ENCODE data around the gene TMEM95.
"Not testable (repeated sequence)": the region's sequence is repeated elsewhere in the genome, so short reads cannot be mapped to it uniquely, and the experiment has no call there.

The TMEM95 gene

DNA sequence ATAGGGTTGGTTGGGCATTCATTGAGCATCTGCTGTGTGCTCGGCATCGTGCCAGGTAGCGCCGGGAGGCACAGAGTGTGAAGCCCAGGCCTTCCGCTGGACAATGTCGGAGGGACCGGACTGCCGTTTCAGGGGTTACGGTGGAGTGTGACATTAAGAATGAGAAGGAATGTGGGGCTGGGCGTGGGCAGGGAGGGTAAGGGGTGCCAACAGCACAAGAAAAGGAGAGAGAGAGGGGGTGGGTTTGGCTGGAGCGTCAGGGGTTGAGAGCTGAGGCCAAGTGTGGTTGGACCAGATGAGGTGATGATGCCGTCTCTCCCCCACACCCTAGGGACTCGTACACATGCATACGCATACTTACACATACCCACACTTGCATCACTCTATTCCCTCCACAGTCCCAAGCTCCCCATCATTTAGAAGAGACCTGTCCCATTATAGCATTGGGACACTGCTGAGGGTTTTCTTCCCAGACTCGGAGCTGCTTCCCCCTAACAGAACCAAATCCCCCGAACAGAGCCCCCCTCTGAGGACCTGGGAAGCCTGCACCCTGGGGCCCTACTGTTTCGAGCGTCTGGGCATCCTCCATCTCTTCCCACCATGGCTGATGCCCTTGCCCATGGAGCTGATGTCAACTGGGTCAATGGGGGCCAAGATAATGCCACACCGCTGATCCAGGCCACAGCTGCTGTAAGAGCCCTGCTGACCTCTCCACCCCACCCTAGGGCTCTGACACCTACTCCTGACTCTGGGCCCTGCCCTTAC, 6.3 kb upstream of the TMEM95 start:
- no peak for DNase-seq

DNA sequence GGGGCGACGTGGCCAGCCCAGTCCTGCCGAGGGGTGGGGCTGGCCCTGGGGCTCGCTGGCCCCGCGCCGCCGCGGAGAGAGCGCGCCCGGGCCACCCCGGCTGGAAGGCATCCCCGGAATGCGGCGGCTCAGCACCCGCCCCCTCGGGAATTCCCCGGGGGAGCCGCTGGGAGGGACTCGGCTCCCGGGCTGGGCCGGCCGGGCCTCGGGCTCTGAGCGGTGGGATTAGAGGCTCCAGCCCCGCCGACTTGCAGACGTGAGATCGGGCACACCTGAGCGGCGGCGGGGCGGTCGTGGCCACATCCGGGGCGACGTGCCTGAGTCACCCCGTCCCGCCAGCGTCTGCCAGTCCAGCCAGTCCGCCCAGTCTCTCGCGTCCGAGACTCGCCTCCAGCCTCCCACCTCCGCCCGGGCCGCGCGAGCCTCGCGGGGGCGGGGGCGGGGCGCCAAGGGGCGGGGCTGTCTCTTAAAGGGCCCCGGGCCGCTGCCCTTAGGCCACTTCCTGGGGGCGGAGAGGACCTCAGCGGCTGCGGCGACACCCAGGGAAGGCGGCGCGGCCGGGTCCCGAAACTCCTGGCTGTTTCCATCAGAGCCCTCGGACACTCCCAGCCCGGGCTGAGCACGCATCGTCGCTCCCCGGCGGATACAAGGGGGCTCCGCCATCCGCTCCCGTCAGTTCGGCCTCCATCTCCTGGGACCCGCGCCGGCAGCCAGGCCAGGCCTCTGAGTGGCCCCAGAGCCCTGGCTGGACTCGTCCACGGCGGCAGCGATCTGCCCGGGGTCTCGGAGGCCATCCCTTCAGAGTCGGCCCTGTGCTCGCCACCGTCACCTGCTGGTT, 3.1 kb upstream of the TMEM95 start, which contains the start of gene KCTD11:
TSS of gene KCTD11 (plus strand) at position 498 of the 838 bp plus-strand sequence.
- peak; percentile 92 for DNase-seq

DNA sequence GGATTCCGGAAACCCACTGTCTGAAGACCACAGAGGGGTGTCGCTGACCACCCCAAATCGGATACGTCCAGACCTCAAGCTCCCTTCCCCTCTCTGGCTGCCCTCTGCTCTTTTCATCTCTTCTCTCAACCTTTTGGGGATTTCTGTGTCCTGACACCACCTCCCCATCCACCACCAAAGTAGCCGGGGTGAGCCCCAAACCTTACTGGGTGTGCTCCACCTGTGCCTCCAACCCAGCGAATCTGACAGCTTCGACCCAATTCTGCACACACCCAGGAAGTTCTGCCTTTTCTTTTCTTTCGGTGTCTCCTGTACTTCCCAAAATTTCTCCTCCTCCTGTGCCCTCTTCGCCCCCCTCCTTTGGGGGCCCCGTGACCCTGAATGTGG, 2.5 kb upstream of the TMEM95 start:
- no peak for DNase-seq

DNA sequence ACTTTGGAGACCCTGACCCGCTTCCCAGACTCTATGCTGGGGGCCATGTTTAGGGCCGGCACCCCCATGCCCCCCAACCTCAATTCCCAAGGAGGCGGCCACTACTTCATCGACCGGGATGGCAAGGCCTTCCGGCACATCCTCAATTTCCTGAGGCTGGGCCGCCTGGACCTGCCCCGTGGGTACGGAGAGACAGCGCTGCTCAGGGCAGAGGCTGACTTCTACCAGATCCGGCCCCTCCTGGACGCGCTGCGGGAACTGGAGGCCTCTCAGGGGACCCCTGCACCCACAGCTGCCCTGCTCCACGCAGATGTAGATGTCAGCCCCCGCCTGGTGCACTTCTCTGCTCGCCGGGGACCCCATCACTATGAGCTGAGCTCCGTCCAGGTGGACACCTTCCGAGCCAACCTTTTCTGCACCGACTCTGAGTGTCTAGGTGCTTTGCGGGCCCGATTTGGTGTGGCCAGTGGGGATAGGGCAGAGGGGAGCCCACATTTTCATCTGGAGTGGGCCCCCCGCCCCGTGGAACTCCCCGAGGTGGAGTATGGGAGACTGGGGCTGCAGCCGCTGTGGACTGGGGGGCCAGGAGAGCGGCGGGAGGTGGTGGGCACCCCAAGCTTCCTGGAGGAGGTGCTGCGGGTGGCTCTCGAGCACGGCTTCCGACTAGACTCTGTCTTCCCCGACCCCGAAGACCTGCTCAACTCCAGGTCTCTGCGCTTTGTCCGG, 1.9 kb upstream of the TMEM95 start:
- DNase-seq, result no peak

DNA sequence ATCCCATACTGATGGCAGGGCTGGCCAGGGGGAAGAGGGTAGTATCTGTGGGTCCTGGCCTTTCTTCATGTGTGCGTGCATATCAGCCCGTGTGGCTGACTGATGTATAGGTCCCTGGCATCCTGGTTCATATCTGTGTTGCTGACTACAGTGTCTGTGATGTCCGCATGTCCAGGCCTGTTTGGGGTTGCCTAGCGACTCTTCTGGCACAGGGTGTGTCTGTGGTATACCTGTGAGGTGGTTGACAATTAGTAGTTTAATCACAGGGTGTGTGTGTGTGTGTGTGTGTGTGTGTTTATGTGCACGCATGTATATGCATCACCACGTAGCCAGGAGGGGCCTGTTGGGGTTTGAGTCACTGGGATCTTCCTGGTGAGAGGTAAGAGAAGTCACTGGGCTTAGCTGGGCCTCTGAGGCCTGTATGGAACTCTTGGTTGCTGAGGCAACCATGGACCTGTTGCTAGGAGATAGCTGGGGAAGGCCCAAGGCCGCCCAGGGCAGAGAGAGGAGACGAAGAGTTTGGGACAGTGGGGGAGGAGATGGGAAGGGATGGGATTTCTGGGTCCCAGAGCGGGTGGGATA, 603 bp upstream of the TMEM95 start:
- DNase-seq, result peak; percentile 37

DNA sequence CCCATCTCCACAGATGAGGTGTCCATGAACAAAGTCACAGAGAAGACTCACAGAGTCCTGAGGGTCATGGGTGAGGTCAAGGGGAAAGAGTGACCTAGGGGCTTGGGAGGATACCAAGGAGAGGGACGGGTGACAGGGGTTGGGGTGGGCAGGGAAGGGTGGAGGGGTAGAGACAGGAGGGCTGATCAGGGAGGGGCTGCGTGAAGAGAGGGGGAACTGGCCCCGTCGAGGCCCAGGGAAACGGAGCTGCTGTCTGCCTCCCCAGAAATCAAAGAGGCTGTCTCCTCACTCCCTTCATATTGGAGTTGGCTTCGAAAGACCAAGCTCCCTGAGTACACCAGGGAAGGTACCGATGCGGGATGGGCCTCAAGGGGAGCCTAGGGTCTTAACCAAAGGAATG, 617 bp downstream of the TMEM95 start:
- DNase-seq, result no peak

DNA sequence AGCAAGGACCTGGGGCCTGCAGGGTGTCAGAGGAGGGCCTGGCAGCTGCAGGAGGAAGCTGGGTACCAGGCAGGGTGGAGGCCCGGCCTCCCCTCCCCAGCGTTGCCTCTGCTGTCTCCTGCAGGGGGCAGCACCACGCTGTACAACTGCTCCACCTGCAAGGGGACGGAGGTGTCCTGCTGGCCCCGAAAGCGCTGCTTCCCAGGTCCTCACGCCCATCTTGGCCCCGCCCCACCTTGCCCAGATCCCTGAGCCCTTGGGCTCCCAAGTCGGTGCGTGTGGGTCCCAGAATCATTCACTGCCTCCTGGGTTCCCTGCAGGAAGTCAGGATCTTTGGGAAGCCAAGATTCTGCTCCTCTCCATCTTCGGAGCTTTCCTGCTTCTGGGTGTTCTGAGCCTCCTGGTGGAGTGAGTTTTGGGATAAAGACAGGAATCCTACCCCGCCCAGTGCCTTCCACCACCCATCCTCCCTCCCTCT, 1.2 kb downstream of the TMEM95 start:
- DNase-seq, result peak; percentile 69

DNA sequence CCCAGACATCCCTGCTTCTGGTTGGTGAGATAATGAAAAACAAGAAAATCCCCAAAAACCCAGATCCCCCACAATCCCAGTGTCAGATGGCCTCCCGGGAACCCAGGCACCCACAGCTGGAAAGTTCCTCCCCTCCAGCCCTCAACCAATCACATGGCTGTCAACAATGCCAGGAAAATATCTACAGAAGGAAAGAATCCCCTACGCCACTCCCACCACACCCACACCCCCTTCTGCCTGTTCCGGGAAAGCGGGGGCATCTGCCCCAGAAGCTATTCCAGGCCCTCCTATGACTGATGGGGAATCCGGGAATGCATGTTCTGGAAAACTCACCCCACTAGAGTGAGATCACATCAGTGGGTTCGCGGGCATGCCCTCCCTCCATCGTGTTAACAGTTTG, 1.8 kb downstream of the TMEM95 start:
- DNase-seq, result no peak

DNA sequence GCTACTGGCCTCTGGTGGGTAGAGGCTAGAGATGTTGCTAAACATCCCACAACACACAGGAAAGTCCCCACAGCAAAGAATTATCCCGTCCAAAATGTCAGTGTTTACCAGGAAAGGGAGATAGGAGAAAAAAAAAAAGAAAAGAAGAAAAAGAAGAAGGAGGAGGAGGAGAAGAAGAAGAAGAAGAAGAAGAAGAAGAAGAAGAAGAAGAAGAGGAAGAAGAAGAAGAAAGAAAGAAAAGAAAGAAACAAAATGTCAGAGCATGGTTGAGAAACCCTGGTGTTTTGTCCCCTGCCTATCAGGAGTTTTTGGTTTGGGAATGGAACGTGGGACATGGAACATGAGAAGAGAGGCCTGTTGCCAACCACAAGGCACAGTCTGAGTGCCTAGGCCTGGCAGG, 2.4 kb downstream of the TMEM95 start:
- no peak for DNase-seq

DNA sequence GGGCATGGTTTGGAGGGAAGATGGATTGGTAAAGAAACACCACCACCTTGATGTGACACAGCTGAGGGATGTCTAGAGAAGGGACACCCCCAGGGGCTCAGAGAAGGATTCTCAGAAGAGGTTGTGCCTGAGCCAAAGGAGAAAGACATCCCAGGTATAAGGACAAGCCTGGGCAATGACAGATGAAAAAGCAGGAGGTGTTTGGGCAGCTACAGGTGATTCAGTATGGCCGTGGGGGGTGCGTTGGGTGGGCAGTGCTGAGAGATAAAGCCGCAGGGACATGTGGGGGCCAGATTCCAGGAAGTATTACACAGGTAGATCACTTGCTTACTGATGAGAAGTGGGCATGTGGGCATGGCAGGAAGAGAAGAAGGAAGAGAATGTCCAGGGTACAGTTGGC, 7.0 kb downstream of the TMEM95 start:
- DNase-seq, result no peak

DNA sequence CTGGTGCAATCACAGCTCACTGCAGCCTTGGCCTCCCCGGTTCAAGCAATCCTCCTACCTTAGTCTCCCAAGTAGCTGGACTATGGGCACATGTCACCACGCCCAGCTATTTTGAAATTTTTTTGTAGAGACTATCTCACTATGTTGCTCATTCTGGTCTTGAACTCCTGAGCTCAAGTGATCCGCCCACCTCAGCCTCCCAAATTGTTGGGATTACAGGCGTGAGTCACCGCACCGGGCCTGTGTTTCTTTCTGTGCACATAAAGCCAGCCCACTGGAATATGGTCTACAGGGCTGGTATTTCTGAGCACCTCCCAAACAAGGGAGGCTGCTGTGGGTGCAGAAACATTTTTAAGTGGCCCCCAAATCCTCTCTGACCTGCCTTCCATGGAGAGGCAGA, 8.4 kb downstream of the TMEM95 start:
- DNase-seq, result peak; percentile 79

DNA sequence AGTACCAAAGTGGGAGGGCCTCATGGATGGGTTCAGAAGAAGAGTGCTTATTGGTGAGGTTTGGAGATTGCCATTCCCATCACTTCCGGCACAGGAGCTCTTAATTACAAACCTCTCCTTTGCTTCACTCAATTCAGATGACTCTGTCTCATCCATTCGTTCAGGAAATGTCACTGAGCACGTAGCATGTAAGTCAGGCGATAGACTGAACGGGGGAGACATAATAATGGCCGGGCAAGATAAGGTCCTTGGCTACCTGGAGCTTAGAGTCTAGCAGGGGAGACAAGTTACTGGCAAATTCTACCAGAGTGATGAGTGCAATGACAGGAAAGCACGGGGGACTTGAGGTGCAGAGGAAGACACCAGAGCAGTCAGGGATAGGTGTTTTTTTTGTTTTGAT, 11.0 kb downstream of the TMEM95 start:
- DNase-seq, result not testable (repeated sequence)

DNA sequence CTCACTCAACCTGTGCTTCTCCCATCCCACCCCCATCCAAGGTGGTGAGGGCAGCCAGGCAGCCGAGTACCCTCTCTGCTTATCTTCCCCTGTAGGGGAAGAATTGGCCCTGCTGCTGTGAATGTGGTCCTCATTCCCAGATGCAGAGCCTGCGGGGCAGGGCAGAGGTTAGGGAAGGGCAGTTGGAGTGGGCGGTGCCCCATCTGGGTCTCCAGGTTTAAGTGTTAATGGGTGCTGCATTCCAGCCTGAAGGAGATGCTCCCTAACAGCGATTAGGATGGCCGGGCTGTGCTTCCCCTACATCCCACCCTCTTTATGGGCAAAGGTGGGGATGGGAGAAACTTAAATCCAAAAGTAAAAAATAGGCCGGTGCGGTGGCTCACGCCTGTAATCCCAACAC, 12.1 kb downstream of the TMEM95 start:
- DNase-seq, result no peak

DNA sequence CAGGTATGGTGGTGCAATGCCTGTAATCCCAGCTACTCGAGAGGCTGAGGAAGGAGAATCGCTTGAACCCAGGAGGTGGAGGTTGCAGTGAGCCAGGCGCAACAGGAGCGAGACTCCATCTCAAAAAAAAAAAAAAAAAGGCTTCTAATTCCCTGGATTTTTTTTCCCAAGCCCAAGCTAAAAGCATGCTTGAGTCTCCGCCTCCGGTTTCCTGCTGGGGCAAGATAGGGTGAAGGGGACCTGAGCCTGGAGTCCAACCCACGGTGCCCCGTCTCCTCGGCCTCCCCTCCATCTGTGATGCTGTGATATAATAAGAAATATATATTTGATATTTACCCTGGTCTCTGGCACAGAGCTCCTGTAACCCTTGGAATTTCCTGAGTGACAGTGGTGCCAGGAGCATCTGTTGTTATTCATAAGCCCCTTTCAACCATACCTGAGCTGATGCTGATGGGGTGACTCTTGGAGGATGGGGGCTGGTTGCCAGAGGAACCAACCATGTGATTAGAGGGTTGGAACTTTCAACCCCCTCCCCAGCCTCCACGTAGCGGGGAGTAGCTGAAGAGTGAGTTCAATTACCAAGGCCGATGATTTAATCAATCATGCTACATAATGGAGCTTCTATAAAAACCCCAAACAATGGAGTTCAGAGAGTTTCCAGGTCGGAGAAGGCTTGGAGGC, 13.1 kb downstream of the TMEM95 start:
- no peak for DNase-seq

DNA sequence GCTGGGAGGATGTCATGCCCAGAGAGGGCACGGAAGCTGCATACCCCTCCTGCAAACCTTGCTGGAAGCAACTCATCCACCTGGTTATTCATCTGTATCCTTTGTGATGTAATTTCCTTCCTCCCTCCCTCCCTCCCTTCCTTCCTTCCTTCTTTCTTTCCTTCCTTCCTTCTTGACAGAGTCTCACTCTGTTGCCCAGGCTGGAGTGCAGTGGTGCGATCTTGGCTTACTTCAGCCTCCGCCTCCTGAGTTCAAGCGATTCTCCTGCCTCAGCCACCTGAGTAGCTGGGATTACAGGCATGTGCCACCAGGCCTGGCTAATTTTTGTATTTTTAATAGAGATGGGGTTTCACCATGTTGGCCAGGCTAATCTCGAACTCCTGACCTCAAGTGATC, 13.6 kb downstream of the TMEM95 start:
- DNase-seq, result not testable (repeated sequence)

DNA sequence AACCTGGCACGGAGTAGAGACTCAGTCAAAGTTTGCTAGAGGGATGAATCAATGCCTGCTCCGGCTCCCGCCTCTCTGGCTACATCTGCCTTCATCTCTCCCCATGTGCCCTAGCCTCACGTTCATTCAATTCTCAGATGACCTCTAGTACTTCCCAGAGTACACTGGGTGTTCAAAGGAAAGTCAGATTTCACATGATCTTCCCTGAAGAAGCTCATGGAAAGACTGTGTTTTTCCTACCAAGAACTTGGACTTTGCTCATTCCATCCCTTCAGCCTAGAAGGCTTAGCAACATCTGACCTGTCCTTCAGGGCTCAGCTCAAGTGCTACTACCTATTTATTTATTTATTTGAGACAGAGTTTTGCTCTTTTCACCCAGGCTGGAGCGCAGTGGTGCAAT, 14.9 kb downstream of the TMEM95 start:
- DNase-seq, result no peak

DNA sequence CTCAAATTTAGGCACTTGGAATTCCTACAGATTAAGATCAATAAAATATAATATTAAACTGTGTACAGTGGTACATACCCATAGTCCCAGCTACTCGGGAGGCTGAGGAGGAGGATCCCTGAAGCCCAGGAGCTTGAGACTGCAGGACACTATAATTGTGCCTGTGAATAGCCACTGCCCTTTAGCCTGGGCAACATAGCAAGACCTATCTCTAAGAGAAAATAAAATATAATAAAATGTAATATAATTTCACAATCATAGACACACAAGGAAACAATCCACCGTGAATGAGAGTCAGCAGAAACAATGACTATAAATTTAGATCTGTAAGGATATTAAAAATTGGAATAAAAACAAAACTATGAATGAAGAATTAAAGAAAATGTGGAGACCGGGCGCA, 15.9 kb downstream of the TMEM95 start:
- DNase-seq, result no peak

DNA sequence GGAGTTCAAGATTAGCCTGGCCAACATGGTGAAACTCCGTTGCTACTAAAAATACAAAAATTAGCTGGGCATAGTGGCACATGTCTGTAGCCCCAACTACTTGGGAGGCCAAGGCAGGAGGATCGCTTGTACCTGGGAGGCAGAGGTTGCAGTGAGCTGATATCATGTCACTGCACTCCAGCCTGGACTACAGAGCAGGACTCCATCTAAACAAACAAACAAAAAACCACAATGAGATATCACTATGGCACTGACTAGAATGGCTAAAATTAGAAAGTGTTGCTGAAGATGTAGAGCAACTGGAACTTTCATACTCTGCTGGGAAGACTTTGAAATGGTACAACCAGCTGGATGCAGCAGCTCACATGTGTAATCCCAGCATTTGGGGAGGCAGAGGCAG, 19.4 kb downstream of the TMEM95 start:
- DNase-seq, result no peak

DNA sequence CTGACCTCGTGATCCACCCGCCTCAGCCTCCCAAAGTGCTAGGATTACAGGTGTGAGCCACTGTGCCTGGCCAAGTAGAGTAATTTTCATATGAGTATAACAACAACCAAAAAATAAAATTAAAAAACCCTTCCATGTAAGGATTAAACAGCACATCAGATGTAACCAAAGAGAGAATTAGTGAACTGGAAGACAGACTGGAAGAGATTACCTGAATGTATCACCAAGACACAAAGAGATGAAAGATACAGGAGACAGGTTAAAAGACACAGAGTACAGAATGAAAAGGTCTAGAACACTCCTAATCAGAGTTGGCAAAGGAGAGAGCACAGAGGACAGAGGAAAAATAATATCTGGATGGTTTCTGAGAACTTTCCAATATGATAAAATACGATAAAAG, 24.2 kb downstream of the TMEM95 start:
- no peak for DNase-seq

DNA sequence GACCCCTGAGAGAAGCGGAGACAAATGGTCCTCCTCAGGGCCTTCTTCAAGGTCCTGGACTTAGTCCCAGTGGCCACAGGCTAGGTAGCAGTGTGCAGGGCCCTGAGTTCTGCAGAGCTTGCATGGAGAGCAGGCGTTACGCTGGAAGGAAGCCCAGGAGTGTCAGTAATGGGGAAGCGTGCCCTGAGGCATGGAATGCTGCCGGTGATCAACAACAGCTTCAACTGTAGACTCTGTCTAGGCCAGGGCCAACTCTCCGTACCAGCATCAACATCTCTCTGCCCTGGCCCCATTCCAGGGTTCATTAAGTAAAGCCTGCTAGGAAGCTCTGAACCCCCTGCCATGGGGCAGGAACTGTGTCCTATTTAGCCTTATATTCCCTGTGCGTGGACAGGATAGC, 25.4 kb downstream of the TMEM95 start:
- DNase-seq, result peak; percentile 59

DNA sequence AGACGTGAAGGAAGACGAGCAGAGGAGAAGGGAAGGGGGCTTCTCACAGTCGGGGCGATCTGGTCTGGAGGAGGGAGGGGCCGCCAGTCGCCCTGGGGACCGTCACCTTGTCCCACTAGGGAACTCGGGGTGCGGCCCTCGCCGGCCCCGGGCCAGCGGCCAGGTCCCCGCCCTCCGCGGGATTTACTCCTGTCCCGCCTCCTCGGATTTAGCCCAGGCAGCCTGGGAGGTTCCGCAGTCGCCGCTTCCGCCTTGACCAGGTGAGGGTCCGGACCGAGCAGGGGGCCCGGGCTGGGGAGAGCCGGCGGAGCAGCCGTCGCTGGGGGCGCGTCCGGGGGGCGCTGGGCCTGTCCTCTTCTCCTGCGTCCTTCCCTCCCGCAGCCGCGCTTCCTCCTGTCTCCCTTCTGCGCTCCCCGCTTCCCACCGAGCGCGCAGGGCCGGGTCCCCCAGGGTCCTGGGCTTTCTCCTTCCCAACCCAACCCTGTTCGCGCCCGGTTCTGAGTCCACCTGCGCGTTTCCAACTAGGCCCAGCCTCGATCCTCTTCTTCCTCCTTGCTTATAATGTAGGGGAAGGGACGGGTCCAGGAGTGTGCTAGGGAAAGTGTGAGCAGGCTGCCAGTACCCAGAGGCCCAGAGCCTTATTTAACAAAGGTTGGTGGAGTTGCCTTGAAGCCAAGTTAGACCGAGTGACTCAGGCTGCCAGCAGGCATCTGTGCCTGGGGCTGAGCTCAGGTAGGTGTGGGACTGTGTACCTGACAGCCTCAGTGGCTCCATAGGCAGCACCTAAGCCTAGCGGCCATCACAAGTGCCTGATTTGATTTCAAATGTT, 26.1 kb downstream of the TMEM95 start, which contains the start of gene TNK1:
TSS of gene TNK1 (plus strand) at position 235 of the 829 bp plus-strand sequence. CDS start 1,838 bp downstream, outside the sequence.
- no peak for DNase-seq

All from NCI-H226 (cell line).